ENCODE data around the gene SKIC3.

Gene SKIC3

GRCh38 chr5:95531491-95531890, 23.3 kb downstream of the SKIC3 start:
- DNase-seq (ENCODE audit: low read depth in 2 of 2) = no peak

- no peak for DNase-seq (ENCODE audit: low read depth in 2 of 2)
These were observed 24.4 kb downstream of the SKIC3 start for GRCh38 chr5:95530416-95530815.

GRCh38 chr5:95528565-95528964, 26.2 kb downstream of the SKIC3 start:
- no peak for DNase-seq (ENCODE audit: low read depth in 2 of 2)

GRCh38 chr5:95526871-95527270, 27.9 kb downstream of the SKIC3 start:
- DNase-seq (ENCODE audit: low read depth in 2 of 2) = no peak

GRCh38 chr5:95524423-95524822, 30.4 kb downstream of the SKIC3 start:
- no peak for DNase-seq (ENCODE audit: low read depth in 2 of 2)

- DNase-seq (ENCODE audit: low read depth in 2 of 2) = no peak
These were observed 34.6 kb downstream of the SKIC3 start for GRCh38 chr5:95520206-95520605.

- no peak for DNase-seq (ENCODE audit: low read depth in 2 of 2)
These were observed 35.1 kb downstream of the SKIC3 start for GRCh38 chr5:95519681-95520080.

GRCh38 chr5:95519151-95519550, 35.6 kb downstream of the SKIC3 start:
- DNase-seq (ENCODE audit: low read depth in 2 of 2) = no peak

GRCh38 chr5:95518417-95518816, 36.4 kb downstream of the SKIC3 start:
- DNase-seq (ENCODE audit: low read depth in 2 of 2) = no peak

- no peak for DNase-seq (ENCODE audit: low read depth in 2 of 2)
These were observed 43.2 kb downstream of the SKIC3 start for GRCh38 chr5:95511606-95512005.

- DNase-seq (ENCODE audit: low read depth in 2 of 2) = no peak
These were observed 46.2 kb downstream of the SKIC3 start for GRCh38 chr5:95508550-95508949.

Data from activated CD8-positive, alpha-beta memory T cell treated with anti-CD3 and anti-CD28 coated beads for 4 hours (primary cell).